ENCODE measurements around the gene ANGPTL2. TPM values are rescaled to one million over a fixed set of nuclear protein-coding genes. Genes with fewer than 3 reads are reported as not detected.
A peak's percentile ranks its signal among the peaks of the same experiment; 100 is the strongest.

Gene ANGPTL2
- polyA plus RNA-seq, 2 of the 4 experiments (the other 2 are of a cell fraction) = 0.06 TPM; not detected in 1

DNA sequence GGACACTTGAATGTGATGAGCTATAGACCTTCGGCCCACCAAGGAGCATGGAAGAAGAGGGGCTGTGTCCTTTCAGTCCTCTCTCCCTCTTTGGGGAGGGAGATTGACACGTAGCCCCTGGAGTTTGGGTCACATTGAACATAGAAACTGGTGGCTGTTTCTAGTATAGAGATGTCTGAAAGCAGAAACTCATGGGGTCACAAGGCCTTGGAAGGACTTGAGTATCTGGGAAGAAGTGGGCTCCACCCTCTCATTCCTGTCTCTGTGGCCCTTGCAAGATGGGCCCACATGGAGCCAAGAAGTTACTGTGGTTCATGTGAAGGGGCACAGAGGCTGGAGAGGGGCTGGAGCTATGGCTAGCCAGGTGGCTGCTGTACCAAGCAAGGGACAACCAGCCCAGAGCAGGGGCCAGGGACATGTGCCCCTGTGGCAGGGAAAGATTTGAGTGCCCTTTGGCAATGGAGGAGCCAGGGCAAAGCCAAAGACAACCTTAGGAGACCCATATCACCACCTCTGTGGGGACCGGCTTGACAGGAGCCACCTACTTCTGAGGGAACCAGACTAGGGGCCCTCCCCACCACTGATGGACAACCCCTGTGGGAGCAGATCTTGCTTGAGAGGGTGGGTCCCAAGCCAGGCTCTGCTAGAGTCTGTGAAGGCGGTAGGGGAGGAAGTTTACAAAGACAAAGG is 12.8 kb upstream of the ANGPTL2 start:
- no peak overlapping the region for H3K4me3 ChIP-seq
- no peak for TF ChIP-seq RFX5 (IDR thresholded peaks at IDR 0.05)
- TF ChIP-seq MAZ (IDR thresholded peaks at IDR 0.05; ENCODE audit: borderline replicate concordance, low read depth, low read length) = no peak
- no peak for TF ChIP-seq EHF (CRISPR knock-in tag; IDR thresholded peaks at IDR 0.05)
- TF ChIP-seq KDM5A (IDR thresholded peaks at IDR 0.05) = no peak
- no peak for TF ChIP-seq RCOR1 (IDR thresholded peaks at IDR 0.05; ENCODE audit: low read depth, low read length)
- TF ChIP-seq ZSCAN20 (CRISPR knock-in tag; IDR thresholded peaks at IDR 0.05) = no peak
- TF ChIP-seq, protein P1, sequence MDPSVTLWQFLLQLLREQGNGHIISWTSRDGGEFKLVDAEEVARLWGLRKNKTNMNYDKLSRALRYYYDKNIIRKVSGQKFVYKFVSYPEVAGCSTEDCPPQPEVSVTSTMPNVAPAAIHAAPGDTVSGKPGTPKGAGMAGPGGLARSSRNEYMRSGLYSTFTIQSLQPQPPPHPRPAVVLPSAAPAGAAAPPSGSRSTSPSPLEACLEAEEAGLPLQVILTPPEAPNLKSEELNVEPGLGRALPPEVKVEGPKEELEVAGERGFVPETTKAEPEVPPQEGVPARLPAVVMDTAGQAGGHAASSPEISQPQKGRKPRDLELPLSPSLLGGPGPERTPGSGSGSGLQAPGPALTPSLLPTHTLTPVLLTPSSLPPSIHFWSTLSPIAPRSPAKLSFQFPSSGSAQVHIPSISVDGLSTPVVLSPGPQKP (IDR thresholded peaks at IDR 0.05; ENCODE audit: low read depth, low read length) = no peak
- TF ChIP-seq MAFK (IDR thresholded peaks at IDR 0.05; ENCODE audit: partially characterized antibody) = no peak
- TF ChIP-seq POLR2A (IDR thresholded peaks at IDR 0.05; ENCODE audit: low read length) = no peak
- no peak for TF ChIP-seq JUN (IDR thresholded peaks at IDR 0.05)
- TF ChIP-seq HOXB5 (CRISPR knock-in tag; IDR thresholded peaks at IDR 0.05) = no peak
- no peak for TF ChIP-seq SREBF2 (IDR thresholded peaks at IDR 0.05)
- TF ChIP-seq CEBPB (IDR thresholded peaks at IDR 0.05) = no peak
- TF ChIP-seq ESRRA (IDR thresholded peaks at IDR 0.05; ENCODE audit: borderline replicate concordance, low read length) = no peak
- TF ChIP-seq, protein P2, sequence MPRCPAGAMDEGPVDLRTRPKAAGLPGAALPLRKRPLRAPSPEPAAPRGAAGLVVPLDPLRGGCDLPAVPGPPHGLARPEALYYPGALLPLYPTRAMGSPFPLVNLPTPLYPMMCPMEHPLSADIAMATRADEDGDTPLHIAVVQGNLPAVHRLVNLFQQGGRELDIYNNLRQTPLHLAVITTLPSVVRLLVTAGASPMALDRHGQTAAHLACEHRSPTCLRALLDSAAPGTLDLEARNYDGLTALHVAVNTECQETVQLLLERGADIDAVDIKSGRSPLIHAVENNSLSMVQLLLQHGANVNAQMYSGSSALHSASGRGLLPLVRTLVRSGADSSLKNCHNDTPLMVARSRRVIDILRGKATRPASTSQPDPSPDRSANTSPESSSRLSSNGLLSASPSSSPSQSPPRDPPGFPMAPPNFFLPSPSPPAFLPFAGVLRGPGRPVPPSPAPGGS (IDR thresholded peaks at IDR 0.05) = no peak
- TF ChIP-seq RARB (CRISPR knock-in tag; IDR thresholded peaks at IDR 0.05) = no peak
- no peak for TF ChIP-seq JUNB (IDR thresholded peaks at IDR 0.05)
- TF ChIP-seq, protein P3, sequence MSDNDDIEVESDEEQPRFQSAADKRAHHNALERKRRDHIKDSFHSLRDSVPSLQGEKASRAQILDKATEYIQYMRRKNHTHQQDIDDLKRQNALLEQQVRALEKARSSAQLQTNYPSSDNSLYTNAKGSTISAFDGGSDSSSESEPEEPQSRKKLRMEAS (IDR thresholded peaks at IDR 0.05) = no peak
- TF ChIP-seq FOSB (CRISPR knock-in tag; IDR thresholded peaks at IDR 0.05) = no peak
- no peak for TF ChIP-seq GATA3 (IDR thresholded peaks at IDR 0.05; ENCODE audit: borderline replicate concordance)
- H3K4me1 ChIP-seq = peaks cover 14% of the 10 kb centered on the region
- ChIA-PET POLR2A (no interaction called here), CTCF (interaction anchor here (0.9 to 1.4 kb wide), 2 partner anchors 62 to 194 kb away, joined by 3 to 4 read pairs; no protein-coding TSS in a partner anchor)
- 56% methylated on average over 3 of the region's 4 CpGs for WGBS (ENCODE audit: missing lambda C conversion rate)
- DNase-seq (ENCODE audit: low read depth in 1 of 2, low spot score in 1 of 2) (no peak), FAIRE-seq (no peak), ATAC-seq (no peak)
- H3K27ac ChIP-seq = no peak overlapping the region
- no peaks in the 10 kb centered on the region for H3K9me3 ChIP-seq
- no peak overlapping the region for H3K4me2 ChIP-seq

DNA sequence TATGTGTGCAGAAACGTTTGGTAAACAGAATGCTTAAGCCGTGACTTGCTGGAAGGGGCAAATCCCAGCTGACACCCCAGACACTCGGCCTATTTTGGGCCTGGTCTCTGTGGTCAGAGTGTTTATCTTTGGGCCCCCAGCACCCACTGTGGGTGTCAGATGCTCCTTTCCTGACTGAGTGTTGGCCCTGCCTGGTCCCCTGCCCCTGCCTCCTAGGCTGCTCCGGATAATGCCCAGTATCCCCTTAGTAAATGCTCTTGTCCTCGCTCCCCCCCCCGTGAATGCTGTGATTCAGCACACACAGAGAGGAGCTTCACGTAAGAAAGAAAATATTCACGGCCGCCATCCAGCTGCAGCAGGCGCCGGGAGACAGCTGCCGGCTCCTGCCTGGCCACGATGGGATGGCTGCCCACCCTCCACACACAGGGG is 11.3 kb upstream of the ANGPTL2 start:
- Histone ChIP-seq H3K4me1 (peaks cover 14% of the 10 kb centered on the region), H3K4me2 (peak overlapping the region; percentile 39; the same call in 1 of the 3 replicates), H3K4me3 (no peak overlapping the region), H3K27ac (peak overlapping the region in 1 of 2 experiments; percentile 51; a peak in 1 of 6 replicates), H3K9me3 (no peaks in the 10 kb centered on the region)
- WGBS (ENCODE audit: missing lambda C conversion rate) = 78% methylated on average over 12 of the region's 13 CpGs
- ChIA-PET CTCF (interaction anchor here (0.7 to 6.5 kb wide), 5 partner anchors 9 to 168 kb away, joined by 3 to 27 read pairs (median 4); partner anchors contain the start of gene ANGPTL2), POLR2A (interaction anchor here (0.6 kb wide), 1 partner anchor 289 kb away, joined by 4 read pairs; no protein-coding TSS in a partner anchor)
- FAIRE-seq = no peak
- no peak for ATAC-seq
- DNase-seq (ENCODE audit: low read depth in 1 of 2, low spot score in 1 of 2) = no peak
- TF ChIP-seq CHD2 (IDR thresholded peaks at IDR 0.05; ENCODE audit: low read length, partially characterized antibody) = no peak
- TF ChIP-seq HEYL (CRISPR knock-in tag; IDR thresholded peaks at IDR 0.05) = no peak
- no peak for TF ChIP-seq MYC (IDR thresholded peaks at IDR 0.05; ENCODE audit: borderline replicate concordance, low read length)
- no peak for TF ChIP-seq HOXA7 (CRISPR knock-in tag; IDR thresholded peaks at IDR 0.05)
- TF ChIP-seq FOXS1 (CRISPR knock-in tag; IDR thresholded peaks at IDR 0.05) = no peak
- no peak for TF ChIP-seq JUNB (IDR thresholded peaks at IDR 0.05)
- no peak for TF ChIP-seq ZNF302 (CRISPR knock-in tag; IDR thresholded peaks at IDR 0.05)
- TF ChIP-seq CEBPB (IDR thresholded peaks at IDR 0.05) = no peak
- TF ChIP-seq, protein P2 (IDR thresholded peaks at IDR 0.05) = no peak
- TF ChIP-seq POLR2A (IDR thresholded peaks at IDR 0.05; ENCODE audit: low read length) = no peak
- TF ChIP-seq, protein P4, sequence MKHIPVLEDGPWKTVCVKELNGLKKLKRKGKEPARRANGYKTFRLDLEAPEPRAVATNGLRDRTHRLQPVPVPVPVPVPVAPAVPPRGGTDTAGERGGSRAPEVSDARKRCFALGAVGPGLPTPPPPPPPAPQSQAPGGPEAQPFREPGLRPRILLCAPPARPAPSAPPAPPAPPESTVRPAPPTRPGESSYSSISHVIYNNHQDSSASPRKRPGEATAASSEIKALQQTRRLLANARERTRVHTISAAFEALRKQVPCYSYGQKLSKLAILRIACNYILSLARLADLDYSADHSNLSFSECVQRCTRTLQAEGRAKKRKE (CRISPR knock-in tag; IDR thresholded peaks at IDR 0.05; ENCODE audit: low read depth) = no peak
- TF ChIP-seq JUN (IDR thresholded peaks at IDR 0.05) = no peak
- no peak for TF ChIP-seq CHD4 (IDR thresholded peaks at IDR 0.05; ENCODE audit: borderline replicate concordance)
- no peak for TF ChIP-seq RNF2 (IDR thresholded peaks at IDR 0.05; ENCODE audit: borderline replicate concordance, low read depth)
- TF ChIP-seq, protein P1 (IDR thresholded peaks at IDR 0.05; ENCODE audit: low read depth, low read length) = no peak
- TF ChIP-seq, protein P5, sequence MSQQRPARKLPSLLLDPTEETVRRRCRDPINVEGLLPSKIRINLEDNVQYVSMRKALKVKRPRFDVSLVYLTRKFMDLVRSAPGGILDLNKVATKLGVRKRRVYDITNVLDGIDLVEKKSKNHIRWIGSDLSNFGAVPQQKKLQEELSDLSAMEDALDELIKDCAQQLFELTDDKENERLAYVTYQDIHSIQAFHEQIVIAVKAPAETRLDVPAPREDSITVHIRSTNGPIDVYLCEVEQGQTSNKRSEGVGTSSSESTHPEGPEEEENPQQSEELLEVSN (IDR thresholded peaks at IDR 0.05; ENCODE audit: borderline replicate concordance, low read depth) = no peak
- TF ChIP-seq, protein P6, sequence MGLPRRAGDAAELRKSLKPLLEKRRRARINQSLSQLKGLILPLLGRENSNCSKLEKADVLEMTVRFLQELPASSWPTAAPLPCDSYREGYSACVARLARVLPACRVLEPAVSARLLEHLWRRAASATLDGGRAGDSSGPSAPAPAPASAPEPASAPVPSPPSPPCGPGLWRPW (IDR thresholded peaks at IDR 0.05) = no peak

Data from A549 (cell line).